ENCODE data around the gene TSG101. TPM values are rescaled to one million over a fixed set of nuclear protein-coding genes. Genes with fewer than 3 reads are reported as not detected.

Gene TSG101
- total RNA-seq, 1 experiment from 2014 or later, result 86.4 TPM

DNA sequence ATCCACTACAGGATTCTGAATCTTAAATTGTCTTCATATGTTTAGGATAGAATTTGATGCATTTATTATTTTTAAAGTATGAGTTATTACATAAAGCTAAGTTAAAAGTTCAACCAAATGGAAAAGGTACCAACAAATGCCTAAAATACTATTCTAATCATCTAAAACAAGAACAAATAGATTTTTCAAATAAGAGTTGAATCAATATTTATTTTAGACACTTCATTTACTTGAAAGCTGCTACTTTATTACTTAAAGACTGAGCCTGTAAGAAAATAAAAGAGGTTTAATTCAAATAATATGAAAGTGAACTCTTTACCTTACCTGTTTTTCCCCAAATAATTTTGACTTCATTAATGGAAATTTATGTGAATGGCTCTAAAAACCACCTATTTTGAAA, 54.2 kb downstream of the TSG101 start:
- Histone ChIP-seq H3K36me3 (peaks cover 17% of the 10 kb centered on the region), H3K4me1 (no peaks in the 10 kb centered on the region), H3K4me3 (no peak overlapping the region), H3K27me3 (no peaks in the 10 kb centered on the region), H3K27ac (no peak overlapping the region), H3K9me3 (replicated peaks) (no peaks in the 10 kb centered on the region)
- DNase-seq, result no peak

DNA sequence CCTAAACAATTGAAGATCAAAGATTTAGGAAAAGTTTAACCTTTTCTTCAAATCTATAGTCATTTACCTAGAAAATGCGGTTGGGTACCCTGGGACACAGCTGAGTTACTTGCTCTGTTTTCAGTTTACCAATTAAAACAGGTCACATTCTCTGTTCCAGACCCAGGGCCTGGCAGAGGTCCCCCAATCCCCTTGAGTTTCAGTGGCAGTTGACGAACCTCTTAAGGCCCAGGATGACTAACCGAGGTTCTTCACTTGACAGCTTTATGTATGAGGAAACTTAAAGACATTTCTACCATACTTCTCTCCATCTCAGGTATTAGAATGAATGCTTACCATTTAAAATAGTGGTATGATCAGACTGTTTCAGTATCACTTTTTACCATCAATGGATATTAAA, 54.7 kb downstream of the TSG101 start:
- Histone ChIP-seq H3K4me1 (no peaks in the 10 kb centered on the region), H3K4me3 (no peak overlapping the region), H3K27ac (no peak overlapping the region), H3K27me3 (no peaks in the 10 kb centered on the region), H3K36me3 (peaks cover 16% of the 10 kb centered on the region), H3K9me3 (replicated peaks) (no peaks in the 10 kb centered on the region)
- DNase-seq, result no peak

DNA sequence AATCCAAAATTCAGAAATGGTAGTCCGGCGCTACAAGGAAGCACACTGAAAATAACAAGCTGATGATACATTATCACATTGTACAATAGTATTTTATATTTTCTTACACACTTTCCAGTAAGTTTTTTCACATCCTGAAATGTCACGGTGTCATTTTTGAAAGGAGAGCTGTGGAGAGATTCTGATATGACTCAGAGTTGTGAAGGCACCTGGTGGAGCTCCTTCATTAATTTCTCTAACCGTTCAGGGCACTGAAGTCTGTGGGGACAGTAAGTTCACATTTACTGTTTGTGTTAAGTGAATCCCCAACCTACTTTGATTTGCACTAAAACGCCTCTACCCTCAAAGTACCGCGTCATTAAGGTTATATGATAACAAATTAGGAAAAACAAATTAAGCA, 57.8 kb downstream of the TSG101 start:
- Histone ChIP-seq H3K27ac (no peak overlapping the region), H3K27me3 (no peaks in the 10 kb centered on the region), H3K4me1 (no peaks in the 10 kb centered on the region), H3K36me3 (no peaks in the 10 kb centered on the region), H3K4me3 (no peak overlapping the region), H3K9me3 (replicated peaks) (no peaks in the 10 kb centered on the region)
- no peak for DNase-seq

DNA sequence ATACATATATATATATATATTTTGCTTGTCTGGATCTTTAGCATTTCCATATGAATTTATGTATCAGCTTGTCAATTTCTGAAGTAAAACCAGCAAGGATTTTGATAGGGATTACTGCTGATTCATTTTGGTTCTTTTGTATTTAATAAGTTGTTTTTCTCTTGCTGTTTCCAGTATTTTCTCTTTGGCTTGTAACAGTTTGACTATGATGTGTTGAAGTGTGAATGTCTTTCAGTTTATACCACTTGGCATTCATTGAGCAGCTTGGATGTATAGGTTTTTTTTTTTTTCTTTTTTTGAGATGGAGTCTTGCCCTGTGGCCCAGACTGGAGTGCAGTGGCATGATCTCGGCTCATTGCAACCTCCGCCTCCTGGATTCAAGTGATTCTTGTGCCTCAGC, 58.7 kb downstream of the TSG101 start:
- Histone ChIP-seq H3K36me3 (no peaks in the 10 kb centered on the region), H3K27ac (no peak overlapping the region), H3K4me1 (no peaks in the 10 kb centered on the region), H3K4me3 (no peak overlapping the region), H3K27me3 (no peaks in the 10 kb centered on the region), H3K9me3 (replicated peaks) (no peaks in the 10 kb centered on the region)
- DNase-seq, result no peak

DNA sequence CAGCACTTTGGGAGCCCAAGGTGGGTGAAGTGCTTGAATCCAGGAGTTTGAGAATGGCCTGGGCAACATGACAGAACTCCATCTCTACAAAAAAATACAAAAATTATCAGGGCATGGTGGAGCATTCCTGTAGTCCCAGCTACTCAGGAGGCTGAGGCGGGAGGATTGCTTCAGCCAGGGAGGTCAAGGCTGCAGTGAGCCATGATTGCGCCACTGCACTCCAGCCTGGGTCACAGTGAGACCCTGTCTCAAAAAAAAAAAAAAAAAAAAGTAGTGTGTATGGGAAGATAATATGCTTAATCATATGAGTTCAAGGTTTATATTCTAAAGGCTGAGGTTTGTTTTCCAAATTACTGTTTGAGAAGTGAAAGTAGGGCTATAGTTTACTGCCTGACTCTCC, 60.3 kb downstream of the TSG101 start:
- no peaks in the 10 kb centered on the region for H3K27me3 ChIP-seq
- no peaks in the 10 kb centered on the region for H3K4me1 ChIP-seq
- no peaks in the 10 kb centered on the region for H3K36me3 ChIP-seq
- H3K27ac ChIP-seq, result no peak overlapping the region
- no peaks in the 10 kb centered on the region for H3K9me3 ChIP-seq (replicated peaks)
- no peak overlapping the region for H3K4me3 ChIP-seq
- DNase-seq, result no peak

DNA sequence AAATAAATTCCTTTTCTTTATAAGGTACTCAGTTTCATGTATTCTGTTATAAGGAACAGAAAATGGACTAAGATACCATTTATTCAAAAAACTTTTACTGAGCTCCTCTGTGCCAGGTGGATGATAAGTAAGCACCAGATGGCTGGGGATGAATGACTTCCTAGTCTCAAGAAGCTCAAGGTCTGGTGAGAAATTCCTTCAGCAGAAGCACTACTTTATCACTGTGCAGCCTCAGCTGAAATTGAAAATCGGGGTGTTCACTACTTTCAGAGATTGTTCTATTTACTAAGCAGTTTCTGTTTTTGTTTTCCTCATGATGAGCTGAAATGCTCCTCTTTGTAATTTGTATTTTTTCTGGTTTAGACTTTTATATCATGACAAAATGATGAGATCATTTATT, 63.3 kb downstream of the TSG101 start:
- Histone ChIP-seq H3K27me3 (no peaks in the 10 kb centered on the region), H3K27ac (no peak overlapping the region), H3K36me3 (no peaks in the 10 kb centered on the region), H3K4me3 (no peak overlapping the region), H3K4me1 (no peaks in the 10 kb centered on the region), H3K9me3 (replicated peaks) (no peaks in the 10 kb centered on the region)
- no peak for DNase-seq

DNA sequence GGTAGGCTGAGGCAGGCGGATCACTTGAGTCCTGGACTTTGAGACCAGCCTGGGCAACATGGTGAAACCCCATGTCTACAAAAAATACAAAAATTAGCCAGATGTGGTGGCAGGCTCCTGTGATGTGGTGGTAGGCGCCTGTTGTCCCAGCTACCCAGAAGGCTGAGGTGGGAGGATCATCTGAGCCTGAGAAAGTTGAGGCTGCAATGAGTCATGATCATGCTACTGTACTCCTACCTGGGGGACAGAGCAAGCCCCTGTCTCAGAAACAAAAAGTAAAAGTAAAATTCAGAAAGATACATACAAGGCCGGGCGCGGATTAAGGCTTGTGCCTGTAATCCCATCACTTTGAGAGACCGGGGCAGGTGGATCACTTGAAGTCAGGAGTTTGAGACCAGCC, 64.8 kb downstream of the TSG101 start:
- Histone ChIP-seq H3K27me3 (no peaks in the 10 kb centered on the region), H3K9me3 (replicated peaks) (no peaks in the 10 kb centered on the region), H3K27ac (no peak overlapping the region), H3K4me3 (no peak overlapping the region), H3K4me1 (peaks cover 8% of the 10 kb centered on the region), H3K36me3 (no peaks in the 10 kb centered on the region)
- no peak for DNase-seq

DNA sequence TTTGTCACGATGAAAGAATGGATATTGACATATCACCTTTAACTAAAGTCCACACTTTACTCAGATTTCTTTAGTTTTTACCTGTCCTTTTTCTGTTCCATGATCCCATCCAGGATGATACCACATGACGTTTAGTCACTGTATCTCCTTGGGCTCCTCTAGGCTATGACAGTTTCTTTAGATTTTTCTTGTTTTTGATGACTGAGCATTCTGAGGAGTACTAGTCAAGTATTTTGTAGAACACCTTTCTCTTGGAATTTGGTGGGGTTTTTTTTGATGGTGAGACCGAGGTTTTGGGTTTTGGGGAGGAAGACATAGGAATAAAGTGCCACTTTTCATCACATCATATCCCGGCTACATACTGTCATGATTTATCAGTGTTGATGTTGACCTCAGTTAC, 67.1 kb downstream of the TSG101 start:
- H3K4me3 ChIP-seq, result no peak overlapping the region
- H3K27me3 ChIP-seq, result no peaks in the 10 kb centered on the region
- H3K4me1 ChIP-seq, result peaks cover 9% of the 10 kb centered on the region
- DNase-seq, result no peak
- no peaks in the 10 kb centered on the region for H3K9me3 ChIP-seq (replicated peaks)
- H3K27ac ChIP-seq, result no peak overlapping the region
- no peaks in the 10 kb centered on the region for H3K36me3 ChIP-seq

DNA sequence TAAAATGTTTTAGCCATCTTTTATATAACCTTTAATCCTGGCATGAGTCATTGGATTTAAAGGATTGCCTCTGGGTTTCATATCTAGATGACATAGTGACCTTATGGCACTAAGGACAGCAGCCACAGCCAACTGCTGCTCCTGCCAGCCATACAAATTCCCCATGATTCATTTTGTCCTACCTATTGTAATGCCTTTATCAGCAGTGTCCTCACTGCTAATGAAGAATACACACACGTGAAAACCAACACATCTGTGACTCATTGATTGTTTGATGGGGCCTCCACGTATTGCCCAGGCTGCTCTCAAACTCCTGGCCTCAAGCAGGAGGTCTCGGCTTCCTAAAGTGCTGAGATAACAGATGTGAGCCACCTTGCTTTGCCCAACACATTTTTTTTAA, 69.3 kb downstream of the TSG101 start:
- H3K36me3 ChIP-seq, result no peaks in the 10 kb centered on the region
- peaks cover 9% of the 10 kb centered on the region for H3K4me1 ChIP-seq
- no peaks in the 10 kb centered on the region for H3K27me3 ChIP-seq
- H3K9me3 ChIP-seq (replicated peaks), result no peaks in the 10 kb centered on the region
- peak in 1 of 2 experiments; percentile 24 for DNase-seq
- no peak overlapping the region for H3K4me3 ChIP-seq
- H3K27ac ChIP-seq, result no peak overlapping the region

DNA sequence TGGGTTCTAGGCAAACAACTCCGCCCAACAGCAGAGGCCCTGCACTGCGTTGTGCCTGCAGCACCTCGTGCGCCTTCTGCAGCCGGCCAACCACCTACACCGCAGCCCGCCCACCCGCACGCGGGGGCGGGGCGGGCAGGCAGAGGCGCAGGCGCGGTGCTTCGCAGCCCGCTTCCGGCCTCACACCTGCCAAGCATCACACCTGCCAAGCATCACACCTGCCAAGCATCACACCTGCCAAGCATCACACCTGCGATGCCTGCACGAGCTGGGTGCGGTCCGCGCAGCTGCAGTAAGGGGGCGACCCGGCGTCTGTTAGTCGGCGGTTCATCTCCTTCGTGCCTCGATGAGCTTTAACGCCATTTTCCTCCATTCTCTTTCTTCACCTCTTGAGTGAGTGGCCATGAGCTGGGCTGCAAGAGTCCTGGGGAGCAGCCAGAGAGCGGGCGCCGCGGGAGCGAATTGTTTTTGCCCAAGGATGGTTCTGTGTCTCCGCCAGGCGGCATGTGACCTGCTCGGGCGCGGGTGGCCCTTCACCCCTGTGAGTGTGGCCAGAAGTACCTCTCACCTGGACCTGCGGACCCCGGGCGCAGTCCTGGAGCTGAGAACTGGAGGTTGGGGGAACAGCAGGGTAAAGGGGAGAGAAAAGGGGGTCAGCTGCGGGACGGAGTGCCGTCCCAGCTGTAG, 70.9 kb downstream of the TSG101 start, which contains the start of gene LDHAL6A:
LDHAL6A (plus strand) TSS at position 171 of the 687 bp plus-strand sequence. CDS start 825 bp downstream, outside the sequence.
- Histone ChIP-seq H3K9me3 (replicated peaks) (no peaks in the 10 kb centered on the region), H3K4me1 (peaks cover 9% of the 10 kb centered on the region), H3K36me3 (no peaks in the 10 kb centered on the region), H3K27me3 (peaks cover 6% of the 10 kb centered on the region; the same call in 1 of the 2 replicates), H3K4me3 (no peak within 1 kb of the TSS), H3K27ac (no peak within 1 kb of the TSS)
- no peak for DNase-seq

DNA sequence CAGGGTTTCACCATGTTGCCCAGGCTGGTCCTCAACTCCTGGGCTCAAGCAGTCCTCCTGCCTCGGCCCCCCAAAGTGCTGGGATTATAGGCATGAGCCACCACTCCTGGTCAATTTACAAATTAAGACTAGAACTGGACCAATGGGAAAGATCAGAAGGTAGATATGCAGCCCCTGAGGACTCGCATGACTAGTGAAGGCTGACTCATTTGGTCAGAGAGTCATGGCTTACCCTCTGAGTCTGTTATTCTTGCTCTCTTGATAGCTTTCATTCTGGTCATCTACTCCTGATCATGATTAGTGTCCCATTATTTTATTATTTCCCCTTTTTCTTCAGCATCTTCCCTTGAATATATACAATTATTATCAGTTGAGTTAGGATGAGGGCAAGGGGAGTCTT, 73.8 kb downstream of the TSG101 start:
- peaks cover 9% of the 10 kb centered on the region for H3K4me1 ChIP-seq
- no peaks in the 10 kb centered on the region for H3K9me3 ChIP-seq (replicated peaks)
- H3K27ac ChIP-seq, result no peak overlapping the region
- H3K4me3 ChIP-seq, result no peak overlapping the region
- DNase-seq, result no peak
- H3K27me3 ChIP-seq, result peaks cover 7% of the 10 kb centered on the region; the same call in 1 of the 2 replicates
- H3K36me3 ChIP-seq, result no peaks in the 10 kb centered on the region

DNA sequence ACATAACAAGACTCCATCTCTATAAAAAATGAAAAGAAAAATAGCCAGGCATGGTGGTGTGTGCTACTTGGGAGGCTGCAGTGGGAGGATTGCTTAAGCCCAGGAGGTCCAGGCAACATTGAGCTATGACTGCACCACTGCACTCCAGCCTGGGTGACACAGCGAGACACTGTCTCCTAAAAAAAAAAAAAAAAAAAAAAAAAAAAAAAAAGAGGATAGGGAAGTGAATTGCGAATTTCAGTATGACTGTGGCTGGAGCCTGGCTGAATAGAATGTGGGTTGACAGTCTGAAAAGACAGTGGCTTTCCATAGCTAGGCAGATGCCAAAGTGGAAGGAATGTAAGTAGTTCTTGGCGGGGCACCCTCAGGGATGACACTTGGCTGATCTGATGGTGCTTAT, 77.5 kb downstream of the TSG101 start:
- Histone ChIP-seq H3K27ac (no peak overlapping the region), H3K4me3 (no peak overlapping the region), H3K4me1 (no peaks in the 10 kb centered on the region), H3K9me3 (replicated peaks) (no peaks in the 10 kb centered on the region), H3K36me3 (no peaks in the 10 kb centered on the region), H3K27me3 (peaks cover 7% of the 10 kb centered on the region; the same call in 1 of the 2 replicates)
- no peak for DNase-seq

DNA sequence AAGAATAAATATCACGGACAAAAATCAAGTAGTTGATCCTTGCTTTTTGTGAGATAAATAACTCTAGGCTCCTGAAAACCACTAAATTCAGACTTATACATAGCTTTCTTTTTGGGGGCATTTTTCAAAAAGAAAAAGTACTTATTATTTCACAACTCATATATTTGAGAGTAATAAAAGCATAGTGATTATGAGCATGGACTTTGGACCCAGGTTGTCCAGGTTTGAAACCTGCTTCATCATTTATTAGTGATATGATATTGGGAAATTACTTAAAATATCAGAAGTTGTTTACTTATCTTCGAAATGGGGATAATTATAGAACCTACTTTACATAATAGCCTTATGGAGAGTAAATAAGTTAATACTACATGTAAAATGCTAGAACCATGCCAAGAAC, 88.1 kb downstream of the TSG101 start:
- Histone ChIP-seq H3K9me3 (replicated peaks) (no peaks in the 10 kb centered on the region), H3K4me1 (no peaks in the 10 kb centered on the region), H3K4me3 (no peak overlapping the region), H3K36me3 (no peaks in the 10 kb centered on the region), H3K27me3 (peaks cover 3% of the 10 kb centered on the region; the same call in 1 of the 2 replicates), H3K27ac (no peak overlapping the region)
- DNase-seq, result no peak
